Measurements from ENCODE around the gene SLC8B1.
A peak's percentile ranks its signal among the peaks of the same experiment; 100 is the strongest.

SLC8B1 gene

DNA sequence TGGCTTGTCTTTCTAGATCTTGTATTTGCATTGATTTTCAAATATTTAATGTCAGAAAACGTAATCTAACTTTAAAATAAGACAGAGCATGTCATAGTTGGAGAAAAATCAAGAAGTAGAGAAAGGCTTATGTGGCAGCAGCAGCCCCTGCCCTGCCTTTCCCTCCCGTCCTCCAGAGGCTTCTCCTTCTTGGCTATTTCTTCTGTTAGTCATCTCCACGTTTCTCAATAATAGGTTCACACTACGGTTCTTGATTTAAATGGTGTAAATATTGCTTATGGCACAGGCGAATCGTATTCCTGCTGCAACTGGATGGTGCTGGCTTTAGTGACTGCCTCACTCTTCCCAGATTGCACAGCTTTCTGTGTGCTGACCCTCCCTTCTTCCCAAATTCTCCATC, 42.8 kb downstream of the SLC8B1 start:
- no peak for DNase-seq

DNA sequence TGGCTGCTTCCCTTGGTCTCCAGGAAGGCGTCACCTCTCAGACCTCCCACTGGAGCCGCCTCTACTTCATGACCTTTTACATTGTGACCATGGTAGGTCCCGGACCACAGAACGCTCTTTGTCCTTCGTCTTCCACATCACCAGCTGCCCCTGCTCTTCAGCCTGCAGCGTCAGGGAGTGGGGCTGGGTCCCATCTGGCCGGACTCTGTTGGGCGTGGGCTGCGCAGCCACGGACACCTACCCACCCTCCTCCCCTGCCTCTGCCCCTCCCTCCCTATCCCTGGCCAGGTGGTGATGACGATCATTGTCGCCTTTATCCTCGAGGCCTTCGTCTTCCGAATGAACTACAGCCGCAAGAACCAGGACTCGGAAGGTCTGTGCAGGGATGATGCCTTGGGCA, 43.3 kb downstream of the SLC8B1 start:
- no peak for DNase-seq

DNA sequence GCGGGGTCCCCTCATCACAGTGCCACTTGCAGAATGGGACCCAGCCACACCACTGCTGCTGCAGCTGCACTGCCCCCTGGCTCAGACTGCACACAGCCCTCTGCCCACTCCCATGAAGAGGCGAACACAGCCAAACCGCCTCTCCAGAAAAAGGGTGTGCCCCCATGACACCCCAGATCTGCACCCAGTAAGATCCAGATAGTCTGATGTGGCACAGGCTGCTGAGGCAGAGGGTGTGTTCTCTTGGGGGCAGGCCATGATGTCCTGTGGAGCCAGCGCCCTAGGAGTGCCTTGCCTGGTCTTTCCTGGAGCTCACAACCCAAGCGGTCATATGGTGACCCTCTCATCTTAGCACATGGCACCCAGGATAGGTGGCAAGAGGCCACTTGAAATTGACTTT, 44.4 kb downstream of the SLC8B1 start:
- no peak for DNase-seq

DNA sequence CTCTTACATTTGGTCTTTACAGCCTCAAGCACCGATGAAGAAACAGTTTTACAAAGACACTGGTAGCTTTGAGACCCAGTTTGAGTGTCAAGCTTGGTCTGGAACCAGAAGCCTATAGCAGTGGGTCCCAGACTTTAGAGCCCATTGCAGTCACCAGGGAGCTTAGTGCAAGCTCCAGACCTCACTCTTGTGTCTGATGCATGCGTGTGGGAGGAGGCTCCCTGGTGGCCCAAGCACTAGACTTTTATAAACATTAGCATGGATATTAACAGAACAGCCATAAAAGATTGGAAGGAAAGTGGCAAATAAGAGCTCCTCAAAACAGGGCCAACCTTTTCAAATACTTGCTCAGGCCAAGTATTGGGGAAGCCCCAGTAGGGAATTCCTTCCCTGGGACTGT, 45.5 kb downstream of the SLC8B1 start:
- DNase-seq = no peak

DNA sequence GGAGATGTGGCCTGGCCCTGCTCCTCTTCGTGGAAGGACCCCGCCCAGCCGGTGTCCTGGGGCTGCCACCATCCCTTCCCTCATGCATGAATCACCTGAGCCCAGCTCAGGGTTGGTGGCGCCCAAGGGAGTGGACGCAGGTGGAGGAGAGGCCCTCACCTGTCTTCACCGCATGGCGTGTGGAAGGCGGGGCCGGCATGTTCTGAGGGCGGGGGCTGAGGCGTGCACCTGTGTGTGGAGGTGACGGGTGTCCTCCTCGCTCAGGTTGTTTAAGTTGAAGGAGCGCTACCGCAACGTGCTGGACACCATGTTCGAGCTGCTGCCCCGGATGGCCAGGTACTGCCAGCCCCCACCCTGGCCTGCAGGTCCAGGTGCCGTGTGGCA, 47.0 kb downstream of the SLC8B1 start:
- no peak for DNase-seq

DNA sequence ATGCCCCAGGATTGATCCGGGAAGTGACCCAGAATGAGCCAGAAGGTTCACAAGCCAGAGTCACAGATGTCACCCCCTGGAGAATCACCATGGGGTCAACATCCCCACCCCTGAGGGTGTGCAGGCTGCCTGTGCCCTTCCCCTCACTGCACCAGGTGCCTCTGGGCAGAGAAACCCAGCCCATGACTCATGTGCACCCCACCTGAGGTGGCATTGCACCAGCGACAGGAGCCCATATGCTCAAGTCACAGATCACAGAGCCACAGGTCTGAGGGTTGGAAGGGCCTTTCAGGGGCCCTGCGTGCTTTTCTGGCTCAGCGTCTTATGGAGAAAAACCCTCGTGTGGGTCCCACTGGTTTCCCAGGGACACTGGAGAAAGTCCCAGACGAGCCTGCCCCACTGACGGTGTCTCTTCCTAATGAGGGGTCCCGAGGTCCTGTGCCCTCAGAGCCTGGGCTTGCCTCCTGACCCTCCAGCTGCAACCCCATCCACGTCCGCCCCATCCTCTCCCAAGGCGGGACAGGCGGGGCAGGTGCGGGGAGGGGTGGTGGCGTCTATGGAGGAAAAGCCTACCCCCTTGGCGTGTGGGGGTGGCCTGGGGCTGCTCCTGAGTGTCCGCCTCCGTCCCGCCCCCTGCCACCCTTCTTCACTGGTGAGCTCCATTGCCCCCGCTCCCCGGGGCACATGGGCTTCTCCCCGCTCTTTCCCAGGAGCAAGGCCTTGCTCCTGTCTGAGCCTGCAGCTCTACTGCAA, 47.6 kb downstream of the SLC8B1 start:
- DNase-seq = no peak

DNA sequence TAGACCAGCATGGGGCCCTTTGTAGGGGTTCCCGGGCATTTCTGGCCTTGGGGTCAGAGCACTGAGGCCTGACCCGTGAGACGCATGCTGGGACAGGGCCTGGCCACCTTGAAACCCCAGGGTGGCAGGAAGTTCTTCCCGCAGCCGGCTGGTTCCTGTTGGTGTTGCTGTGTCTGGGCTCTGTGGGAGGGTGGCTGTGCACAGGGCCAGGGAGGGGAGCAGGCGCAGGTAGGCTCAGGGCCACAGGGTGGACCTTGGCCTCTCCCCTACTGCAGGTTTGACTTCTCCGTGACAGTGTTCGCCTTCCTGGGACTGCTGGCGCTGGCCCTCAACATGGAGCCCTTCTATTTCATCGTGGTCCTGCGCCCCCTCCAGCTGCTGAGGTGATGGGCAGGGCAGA, 48.2 kb downstream of the SLC8B1 start:
- DNase-seq = no peak

DNA sequence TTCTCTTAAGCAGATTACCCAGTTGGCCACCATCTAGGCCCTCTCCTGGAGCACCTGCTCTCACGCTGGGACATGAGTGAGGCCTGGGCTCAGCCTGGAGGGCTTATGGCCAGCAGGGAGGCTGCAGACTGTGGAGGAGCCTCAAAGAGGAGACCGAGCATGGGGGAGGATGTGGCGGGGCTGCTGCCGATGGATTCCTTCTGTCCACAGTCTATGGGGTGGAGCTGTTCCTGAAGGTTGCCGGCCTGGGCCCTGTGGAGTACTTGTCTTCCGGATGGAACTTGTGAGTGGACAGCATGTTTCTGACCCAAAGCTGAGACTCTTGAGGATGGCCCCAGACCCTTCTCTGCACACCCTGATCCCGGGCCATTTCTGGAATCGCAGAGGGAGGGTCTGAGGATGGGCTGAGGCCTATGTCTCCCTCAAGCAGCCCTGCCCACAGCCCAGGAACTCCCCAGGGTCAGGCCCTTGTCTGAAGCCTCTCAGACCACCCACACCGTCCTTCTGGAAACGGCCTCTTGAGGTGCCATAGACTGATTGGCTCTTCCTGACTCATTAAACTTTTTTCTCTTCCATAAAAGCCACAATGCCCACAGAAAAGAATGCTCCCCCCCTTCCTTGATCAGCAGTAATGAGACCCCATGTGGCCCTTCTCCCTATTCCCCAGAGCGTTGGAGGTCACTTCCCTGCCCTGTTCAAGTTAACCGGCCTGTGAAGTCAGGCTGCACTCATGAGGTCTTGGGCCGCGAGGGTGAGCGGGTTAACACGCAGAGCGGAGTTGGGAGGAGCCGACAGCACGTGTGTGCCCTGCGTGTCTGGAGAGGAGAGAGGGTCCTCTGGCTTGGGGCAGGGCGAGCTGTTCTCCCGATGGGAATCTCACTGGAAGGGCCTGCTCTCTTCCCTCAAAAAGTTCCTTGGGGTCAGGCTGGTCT, 49.0 kb downstream of the SLC8B1 start:
- no peak for DNase-seq

DNA sequence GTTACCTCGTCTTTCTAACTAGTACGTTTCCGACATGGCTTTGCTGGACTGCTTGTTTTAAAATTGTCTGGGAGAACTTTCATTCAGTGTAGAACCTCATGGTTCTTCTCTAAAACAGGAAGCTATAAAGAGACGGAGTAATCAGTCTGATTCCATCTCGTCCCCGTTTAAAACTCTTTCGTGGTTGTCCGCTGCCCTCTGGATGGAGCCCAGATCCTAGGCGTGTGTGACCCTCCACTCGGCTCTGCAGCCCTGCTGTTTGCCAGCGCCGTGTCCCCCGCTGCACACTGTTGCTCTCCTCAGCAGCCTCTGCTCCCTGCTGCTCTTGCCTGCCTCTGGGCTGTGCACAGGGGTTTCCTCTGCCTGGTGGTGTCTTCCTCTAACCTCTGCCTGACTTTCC, 50.2 kb downstream of the SLC8B1 start:
- no peak for DNase-seq

DNA sequence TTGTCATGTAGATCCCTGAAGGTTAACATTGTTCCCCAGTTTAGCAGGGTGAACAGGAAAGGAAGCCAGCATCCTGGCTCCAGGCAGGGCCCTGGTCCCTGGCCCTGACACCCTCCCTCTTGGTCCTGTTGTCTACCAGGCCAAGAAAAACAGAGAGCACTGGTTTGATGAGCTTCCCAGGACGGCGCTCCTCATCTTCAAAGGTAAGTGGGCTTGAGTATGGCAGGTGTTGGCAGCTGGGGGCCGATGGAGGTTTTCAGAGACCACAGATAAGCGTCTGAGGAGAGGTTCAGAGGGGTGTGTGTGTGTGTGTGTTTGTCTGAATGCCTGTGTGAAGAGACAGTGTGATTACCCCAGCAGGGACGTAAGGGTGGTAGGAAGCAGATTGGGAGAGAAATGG, 56.3 kb downstream of the SLC8B1 start:
- peak; percentile 40 for DNase-seq

DNA sequence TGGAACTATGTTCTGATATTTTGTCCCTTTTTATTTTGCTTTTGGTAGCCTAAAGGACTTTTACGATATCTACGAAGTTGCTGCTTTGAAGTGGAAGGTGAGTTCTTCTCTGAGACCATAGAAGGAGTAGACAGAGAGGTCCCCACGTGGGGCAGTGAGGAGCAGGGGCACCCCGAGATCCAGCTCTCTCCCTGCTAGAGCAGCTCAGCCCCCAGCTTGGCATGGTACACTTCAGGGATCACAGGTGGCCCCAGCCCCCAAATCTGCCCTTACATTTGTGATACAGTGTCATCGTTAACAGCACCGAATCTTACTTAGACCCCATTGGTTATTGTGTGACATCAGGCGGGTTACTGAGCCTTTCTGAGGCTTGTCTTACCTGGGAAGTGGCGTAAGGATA, 56.8 kb downstream of the SLC8B1 start:
- no peak for DNase-seq

DNA sequence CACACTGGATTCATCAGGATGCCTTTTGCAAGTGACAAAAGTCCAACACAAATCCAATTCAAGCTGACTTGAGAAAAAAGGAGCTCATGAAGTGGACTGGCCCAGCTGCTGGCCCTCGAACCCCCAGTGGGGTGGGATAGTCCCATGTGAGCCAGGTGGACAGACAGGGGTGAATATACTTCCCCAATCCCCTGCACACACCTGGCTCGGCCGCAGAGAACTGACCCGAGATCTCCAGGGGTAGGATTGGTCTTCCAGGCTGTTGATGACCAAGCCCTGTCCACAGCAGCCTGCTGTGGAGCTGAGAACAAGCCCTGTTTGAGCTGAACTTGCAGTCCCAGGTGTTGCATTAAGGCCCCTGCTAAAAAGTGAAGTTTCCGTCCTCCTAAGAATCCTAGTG, 57.4 kb downstream of the SLC8B1 start:
- no peak for DNase-seq

DNA sequence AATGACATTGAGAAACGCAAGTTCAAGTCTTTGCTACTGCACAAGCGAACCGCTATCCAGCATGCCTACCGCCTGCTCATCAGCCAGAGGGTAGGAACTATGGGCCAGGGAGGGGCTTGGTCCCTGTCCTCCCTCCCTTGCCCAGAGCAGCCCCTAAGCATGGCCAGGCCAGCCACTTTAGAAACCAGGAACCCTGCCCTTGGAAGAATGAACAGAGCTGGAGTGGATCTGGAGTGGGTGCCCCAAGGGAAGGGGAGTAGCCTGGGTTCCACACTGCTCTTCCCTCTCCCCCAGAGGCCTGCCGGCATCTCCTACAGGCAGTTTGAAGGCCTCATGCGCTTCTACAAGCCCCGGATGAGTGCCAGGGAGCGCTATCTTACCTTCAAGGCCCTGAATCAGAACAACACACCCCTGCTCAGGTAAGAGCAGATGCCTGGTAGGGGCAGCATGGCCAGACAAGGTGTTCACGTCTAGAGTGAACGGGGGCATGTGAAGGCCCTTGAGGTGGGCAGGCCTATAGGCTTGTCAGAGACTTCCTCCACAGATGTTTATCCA, 57.9 kb downstream of the SLC8B1 start:
- DNase-seq = no peak

DNA sequence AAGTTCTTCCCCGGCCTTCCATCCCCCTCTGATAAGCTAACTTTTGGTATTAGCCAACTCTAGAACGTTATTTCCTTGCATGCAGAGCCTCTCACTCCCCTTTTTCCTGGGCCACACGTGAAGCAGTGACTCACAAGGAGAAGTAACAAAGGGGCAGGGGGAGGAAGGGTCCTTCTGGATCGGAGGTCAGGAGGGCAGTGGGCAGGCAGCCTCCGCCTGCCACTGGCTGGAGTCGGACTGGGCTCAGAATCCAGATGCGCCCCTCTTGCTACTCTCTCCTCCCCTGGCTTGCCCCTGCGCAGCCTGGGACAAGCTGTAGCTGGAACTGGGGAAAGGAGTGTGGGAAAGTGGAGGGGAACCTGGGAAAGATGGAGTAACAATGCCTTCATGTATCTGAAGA, 58.6 kb downstream of the SLC8B1 start:
- DNase-seq = no peak

DNA sequence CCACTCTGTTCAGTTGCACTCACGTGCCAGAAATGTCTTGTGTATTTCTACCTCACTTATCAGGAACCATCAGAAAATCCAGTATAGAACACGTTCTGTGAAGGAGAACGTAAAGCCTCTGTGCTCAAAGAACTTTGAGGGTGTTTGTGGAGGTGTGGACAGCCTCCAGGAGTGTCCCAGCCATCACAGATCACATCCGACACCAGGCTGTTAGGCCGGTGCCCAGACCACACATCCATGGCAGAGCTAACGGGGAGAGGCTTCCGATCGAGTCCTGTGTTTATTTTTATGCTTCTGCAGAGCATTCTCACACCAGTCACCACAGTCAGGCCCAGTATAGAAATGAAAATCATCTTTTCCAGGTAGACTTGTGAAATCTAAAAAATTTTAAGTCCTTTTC, 60.1 kb downstream of the SLC8B1 start:
- no peak for DNase-seq

DNA sequence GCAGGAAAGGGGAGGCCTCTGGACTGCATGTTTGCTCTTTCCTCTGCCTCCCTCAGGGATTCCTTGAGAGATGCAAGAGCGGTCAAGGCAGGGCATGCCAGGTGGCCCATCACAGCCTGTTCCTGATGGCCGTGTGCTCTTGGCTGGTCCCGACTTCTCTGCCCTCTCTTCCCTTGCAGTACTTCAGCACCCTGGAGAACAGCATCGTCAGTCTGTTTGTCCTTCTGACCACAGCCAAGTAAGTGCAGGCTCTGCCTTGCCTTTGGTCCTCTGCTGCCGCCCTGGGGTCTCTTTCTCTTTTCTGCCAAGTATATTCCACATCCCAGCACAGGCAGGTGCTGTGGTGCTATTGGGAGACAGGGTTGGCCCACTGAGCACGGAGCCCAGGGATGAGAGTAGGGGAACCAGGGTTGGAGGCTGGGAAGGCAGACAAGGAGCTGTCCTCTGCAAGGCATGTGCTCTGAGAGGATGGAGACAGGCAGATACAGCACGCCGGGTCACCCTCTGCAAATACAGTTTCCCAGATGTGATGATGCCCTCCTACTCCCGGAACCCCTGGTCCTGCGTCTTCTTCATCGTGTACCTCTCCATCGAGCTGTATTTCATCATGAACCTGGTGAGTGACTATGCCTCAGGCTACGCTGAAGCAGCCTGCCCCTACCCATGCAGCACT, 61.7 kb downstream of the SLC8B1 start:
- DNase-seq = no peak

DNA sequence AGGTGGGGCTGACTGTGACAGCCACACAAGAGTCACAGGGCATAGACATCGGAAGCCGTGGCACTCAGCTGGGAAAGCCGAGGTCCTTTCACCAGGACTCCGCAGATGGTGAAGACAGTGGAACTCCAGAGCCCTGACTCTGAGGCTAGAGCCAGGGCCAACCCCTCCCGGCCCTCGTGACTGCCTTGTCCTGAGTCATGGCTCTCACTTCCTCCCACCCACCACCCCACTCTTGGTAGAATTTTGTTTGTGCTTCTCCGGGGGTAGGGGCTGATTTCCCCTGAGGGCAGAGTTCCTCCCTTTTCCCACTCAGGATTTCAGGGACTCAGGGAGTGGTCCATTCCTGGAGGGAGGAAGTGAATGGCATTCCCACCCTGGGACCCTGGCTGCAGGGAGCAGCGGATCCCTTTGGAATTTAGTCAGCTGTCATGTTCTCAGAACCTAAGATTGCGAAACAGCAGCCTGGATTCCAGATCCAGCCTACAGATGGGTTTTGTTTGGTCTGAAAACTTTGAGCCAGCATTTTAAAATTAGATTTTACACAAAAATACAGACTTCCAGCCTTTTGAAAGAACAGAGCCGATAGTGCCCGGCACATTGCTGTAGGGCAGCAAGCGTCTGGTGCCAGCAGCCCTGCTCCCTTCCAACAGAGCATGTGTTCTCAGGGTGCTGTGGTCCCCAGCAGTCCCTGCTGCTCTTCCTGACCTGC, 62.9 kb downstream of the SLC8B1 start:
- DNase-seq = no peak

DNA sequence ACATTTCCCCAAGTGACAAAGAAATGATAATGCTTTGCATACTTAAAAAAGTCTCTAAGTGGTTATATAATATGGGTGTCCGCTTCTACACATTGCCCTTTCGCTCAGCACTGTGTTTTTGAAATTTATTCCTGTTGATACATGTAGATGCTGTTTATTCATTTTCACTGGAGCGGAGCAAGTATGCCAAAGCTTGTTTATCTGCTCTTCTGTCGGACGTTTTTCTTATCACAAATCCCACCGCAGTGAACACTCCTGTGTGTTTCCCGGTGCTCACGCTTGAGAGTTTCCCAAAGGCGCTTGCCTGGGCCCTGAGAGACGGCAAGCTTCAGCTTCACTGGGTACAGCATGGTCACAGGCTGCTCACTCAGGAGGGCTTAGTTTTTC, 63.5 kb downstream of the SLC8B1 start:
- DNase-seq = no peak

DNA sequence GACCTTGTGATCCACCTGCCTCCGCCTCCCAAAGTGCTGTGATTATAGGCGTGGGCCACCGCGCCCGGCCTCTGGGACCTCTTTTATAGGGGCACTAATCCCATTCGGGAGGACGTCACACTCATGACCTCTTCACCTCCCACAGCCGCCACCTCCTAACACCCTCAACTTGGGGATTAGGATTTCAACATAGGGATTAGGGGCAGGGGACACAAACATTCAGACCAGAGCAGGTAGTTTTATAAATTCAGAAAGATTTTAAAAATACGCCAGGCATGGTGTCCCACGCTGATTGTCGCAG, 64.2 kb downstream of the SLC8B1 start:
- no peak for DNase-seq

DNA sequence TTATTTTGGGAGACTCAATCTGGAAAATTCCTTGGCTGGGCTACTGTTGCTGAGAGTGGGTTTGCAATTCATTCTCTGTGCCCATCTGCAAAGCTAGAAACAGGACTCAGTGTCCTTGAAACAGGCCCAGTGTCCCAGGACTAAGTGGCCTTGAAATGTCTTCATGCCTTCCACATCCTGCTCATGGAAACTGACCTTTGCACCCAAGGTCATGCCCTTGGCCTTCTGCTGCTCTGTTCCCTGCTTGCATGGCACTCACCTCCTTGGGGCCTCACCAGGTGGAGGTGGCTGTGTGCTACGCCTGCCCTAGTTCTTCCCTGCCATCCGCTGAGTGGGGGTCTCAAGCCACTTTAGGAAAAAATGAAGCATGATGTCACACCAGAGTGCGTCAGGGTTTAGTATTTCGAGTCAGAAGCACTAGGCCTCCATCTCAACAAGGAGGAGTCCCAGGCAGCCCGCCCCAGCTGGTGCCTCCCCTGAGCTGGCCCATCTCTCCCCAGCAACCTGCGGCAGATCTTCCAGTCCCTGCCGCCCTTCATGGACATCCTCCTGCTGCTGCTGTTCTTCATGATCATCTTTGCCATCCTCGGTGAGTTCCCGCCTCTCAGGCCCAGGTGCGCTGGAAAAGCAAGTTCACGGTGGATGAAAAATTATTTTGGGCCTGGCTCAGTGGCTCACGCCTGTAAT, 65.5 kb downstream of the SLC8B1 start:
- DNase-seq = no peak

DNA sequence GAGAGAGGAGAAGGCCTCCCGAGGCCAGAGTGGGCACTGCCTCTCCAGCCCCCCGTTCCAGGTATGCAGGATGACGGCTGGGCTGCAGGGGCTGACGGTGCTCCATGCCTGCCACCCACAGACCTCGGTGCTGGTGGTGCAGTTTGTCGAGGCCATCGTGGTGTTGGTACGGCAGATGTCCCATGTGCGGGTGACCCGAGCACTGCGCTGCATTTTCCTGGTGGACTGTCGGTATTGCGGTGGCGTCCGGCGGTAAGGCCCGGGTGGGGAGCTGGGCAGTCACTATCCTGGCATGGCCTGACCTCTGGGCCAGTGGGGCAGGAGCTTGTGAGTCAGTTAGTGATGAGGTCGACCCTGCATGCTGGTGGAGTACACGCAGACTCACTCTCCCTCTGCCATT, 66.3 kb downstream of the SLC8B1 start:
- no peak for DNase-seq

DNA sequence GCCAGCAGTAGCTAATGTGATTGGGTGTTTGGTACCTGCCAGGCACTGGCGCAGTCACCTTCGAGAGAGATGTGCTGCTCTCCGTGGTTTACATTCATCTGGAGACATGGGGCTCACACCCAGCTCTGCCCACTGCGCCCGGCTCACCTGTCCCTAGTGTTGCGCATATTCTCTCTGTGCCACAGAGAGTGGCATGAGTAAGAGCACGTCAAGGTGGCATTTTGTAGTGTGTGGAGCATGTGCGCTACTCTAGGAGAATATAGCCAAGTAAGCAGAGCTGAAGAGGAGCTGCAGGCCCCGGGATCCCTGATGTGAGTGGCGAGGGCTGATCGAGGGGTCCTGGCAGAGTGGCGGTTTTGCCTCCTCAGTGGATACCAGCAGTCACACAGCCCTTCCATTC, 66.8 kb downstream of the SLC8B1 start:
- DNase-seq = no peak

DNA sequence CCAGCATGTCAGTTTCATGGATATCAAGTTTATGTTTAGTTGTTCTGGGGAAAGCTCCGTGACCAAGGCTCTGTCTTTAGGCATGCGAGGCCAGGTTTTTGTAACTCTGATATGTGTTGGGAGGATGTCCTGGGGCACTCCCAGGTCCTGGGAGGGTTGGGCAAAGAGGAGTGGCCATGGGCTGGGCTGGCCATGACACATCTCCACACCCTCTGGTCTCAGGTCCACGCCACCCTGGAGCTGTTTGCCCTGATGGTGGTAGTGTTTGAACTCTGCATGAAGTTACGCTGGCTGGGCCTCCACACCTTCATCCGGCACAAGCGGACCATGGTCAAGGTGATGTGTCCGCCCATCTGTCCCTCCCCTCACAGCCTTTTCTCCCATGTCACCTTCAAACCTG, 67.3 kb downstream of the SLC8B1 start:
- DNase-seq = no peak

Data from NCI-H187 treated with DMSO at 0.1 percent for 48 hours (cell line).